ENCODE measurements around the gene PPP1R27.

The PPP1R27 gene

GRCh38 chr17:81834831-81835267 is at the start of gene PPP1R27:
Gene PPP1R27, minus strand, starts transcription at chr17:81835050. Its CDS starts 97 bp downstream, at chr17:81834953.
- no peak for DNase-seq (ENCODE audit: low read depth in 1 of 2, low spot score in 1 of 2)

GRCh38 chr17:81884520-81884919 is 49.7 kb upstream of the PPP1R27 start:
- no peak for DNase-seq (ENCODE audit: low read depth in 1 of 2, low spot score in 1 of 2)

DNA sequence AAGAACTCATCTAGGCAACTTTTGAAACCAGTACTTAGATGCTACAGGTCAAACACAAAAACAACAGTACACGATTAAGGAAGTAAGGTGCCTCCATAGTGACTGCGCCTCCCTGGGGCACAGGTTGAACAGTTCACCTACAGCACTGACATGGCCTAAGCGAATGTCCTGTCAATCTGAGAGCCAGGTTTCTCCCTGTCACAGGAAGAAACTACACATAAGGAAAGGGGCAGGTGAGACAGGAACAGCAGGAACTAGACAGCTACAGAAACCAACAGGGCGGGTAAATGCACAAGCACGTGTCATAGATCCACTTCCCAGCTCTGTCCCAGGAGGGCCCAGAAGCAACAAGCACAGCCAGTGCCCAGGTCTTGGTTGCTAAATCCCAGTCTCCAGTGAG is 44.3 kb upstream of the PPP1R27 start:
- no peak for DNase-seq (ENCODE audit: low read depth in 1 of 2, low spot score in 1 of 2)

- no peak for DNase-seq (ENCODE audit: low read depth in 1 of 2, low spot score in 1 of 2)
Measured at GRCh38 chr17:81878294-81878693, 43.4 kb upstream of the PPP1R27 start.

- no peak for DNase-seq (ENCODE audit: low read depth in 1 of 2, low spot score in 1 of 2)
Measured at GRCh38 chr17:81877569-81877968, 42.7 kb upstream of the PPP1R27 start.

DNA sequence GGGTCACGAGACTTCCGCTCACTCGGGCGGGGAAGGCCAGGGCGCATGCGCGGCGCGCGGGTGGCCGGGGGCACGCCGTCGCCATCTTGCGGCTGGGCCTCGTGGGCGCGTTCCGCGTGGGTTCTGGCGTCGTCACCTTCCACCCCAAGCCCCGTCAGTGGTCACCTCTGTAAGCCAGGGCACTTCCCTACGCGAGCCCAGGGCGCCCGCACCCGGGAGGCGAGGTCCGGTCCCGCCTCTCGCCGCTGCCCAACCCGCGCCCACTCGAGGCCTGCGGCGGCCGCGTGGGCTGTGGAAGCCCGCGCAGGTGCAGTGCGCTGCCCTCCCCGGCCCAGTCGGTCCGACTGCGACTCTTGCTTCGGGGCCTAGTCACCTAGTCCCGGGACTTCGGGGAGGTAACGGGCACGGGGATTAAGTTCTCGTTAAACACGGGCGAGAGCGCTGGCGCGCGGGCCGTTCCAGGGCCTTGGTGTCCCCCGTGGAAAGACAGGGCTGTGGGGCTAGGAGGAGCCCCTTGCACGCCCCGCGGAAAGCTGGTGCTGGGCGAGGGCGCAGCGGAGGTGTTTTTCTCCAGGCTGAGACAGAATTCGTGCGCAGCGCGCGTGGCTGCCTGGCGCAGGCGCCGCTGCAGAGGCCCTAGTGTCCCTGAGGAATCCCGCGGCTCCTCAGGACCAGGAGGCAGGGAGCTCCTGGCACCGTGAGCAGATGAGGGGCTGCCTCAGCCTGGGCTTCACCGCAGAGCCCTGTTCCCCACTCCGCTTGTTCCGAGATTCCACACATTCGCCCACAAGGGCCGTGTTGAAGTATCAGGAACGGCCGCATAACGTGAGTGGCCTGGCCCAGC is 36.8 kb upstream of the PPP1R27 start:
- DNase-seq (ENCODE audit: low read depth in 1 of 2, low spot score in 1 of 2), result peak; percentile 94 to 95

DNA sequence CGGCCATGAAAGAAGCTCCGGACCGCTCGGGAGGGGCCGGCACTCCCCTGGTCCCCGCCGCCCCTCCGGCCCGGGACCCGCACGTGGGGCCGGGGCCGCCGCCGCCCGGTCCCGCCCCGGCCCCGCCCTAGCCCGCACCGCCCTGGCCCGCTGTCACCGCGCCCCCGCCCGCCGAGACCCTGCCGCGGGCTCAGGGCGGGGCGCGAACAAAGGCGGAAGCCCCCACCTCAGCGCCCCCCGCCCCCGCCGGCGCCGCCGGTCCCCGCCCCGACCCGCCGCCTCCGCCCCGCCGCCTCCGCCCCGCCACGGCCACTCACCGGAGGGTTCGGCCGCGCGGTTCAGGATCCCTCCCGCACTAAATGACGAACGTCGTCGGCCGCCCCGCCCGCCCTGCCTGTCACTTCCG is 36.1 kb upstream of the PPP1R27 start, which contains the start of gene ARHGDIA:
Gene ARHGDIA, minus strand, starts transcription at position 357 of the 406 bp plus-strand sequence. CDS start 1,407 bp downstream, outside the sequence.
- DNase-seq (ENCODE audit: low read depth in 1 of 2, low spot score in 1 of 2), result no peak

DNA sequence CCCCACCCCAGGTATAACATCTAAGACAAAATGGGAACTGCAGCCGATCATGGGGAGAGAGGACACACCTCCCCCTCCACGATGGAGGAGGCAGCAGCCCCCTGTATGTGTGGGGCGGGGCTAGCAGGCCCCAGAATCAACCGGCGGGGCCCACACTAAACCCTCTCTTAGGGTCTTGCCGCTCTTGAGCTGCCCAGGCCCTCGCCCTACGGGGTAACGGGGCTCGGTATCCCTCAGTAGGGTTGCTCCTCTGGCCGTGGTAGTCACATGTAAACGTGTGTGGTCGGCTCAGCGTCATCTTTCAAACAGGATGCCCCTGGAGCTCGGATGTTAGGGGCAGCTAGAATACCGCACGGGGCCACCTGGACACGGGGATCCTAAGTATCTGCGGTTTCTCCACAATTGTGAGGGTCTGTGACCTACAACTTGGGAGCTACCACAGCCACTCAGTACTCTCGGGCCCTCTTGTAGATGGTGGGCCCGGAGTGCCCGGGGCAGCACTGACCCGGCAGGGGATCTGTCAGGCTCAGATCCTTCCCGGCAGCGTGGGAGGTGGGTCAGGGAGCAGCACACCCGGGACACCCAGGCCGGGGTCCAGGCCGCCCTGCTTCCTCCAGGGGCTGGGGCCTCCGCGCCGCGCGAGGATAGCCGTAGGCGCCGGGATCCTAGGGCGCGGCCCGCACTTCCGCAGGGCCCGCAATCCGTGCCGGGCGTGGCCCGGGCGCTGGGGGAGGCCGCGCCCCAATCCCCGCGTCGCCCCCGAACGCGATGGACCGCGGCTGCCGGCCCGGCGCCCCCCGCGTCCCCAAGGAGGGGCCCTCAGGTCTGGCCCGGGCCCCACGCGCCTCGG is 35.5 kb upstream of the PPP1R27 start:
- no peak for DNase-seq (ENCODE audit: low read depth in 1 of 2, low spot score in 1 of 2)

DNA sequence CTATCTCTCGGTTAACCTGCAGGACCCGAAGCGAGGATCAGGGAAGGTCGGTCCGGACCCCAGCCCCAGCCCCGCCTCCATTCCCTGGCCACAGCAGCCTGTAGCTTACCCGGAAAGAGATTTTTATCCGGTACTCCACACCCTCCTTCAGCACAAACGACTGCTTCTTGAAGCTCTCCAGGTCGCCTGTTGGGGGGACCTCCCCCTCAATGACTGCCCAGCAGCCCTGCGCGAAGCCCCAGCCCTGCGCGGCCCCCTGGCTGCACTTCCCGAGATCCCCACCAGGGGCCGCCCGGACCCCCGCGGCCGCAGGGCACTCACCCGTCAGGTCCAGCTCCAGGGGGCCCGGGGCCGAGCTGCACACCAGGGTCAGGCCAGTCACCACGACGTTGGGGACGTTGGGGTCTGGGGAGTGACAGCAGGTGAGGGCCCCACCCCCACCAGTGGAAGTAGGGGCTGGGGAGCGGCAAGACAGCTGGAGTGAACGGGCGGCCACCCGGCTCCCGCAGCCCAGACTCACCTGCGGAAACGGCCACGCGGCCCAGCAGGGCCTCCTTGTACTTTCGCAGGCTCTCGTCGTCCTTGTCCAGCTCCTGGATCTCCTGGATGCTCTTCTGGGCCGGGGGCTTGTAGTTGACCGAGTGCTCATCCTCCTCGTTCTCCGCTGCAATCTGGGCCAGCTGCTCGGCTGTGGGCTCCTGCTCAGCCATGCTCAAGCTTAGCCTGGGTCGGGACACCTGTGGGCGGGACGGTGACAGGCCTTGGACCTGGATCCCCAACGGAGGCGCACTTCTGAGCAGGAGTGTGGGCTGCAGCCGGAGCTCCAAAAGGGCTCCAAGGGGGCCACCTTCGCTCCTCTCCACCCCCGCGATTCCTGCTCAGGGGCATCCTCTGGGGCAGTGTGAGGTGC is 34.6 kb upstream of the PPP1R27 start:
- DNase-seq (ENCODE audit: low read depth in 1 of 2, low spot score in 1 of 2), result peak in 1 of 2 donors; percentile 18

DNA sequence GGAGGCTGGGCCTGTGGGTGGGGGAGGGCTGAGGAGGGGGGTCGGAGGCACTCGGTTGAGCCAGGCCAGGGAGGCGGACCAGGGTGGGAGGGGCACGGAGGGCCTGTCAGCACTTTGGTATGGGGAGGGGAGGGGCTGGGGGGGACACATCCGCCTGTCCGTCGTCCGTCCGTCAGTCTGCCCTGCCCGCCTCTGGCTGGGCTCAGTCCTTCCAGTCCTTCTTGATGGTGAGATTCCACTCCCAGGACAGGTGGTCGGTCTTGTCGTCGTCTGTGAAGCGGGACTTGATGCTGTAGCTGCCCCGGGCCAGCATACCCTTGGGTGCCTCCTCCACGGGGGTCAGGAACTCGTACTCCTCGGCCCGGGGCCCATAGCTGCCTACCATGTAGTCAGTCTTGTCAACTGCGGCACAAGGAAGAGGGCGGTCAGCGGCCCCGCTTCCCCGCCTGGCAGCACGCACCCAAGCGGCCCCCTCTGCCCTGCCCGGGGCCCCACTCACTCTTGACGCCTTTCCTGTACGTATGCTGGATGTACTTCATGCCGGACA is 33.9 kb upstream of the PPP1R27 start:
- no peak for DNase-seq (ENCODE audit: low read depth in 1 of 2, low spot score in 1 of 2)

GRCh38 chr17:81867991-81868673 is 33.3 kb upstream of the PPP1R27 start:
- DNase-seq (ENCODE audit: low read depth in 1 of 2, low spot score in 1 of 2), result no peak

- no peak for DNase-seq (ENCODE audit: low read depth in 1 of 2, low spot score in 1 of 2)
Measured at GRCh38 chr17:81867170-81867990, 32.5 kb upstream of the PPP1R27 start.

- no peak for DNase-seq (ENCODE audit: low read depth in 1 of 2, low spot score in 1 of 2)
Measured at GRCh38 chr17:81866440-81867169, 31.8 kb upstream of the PPP1R27 start.

GRCh38 chr17:81865733-81866439 is 31.0 kb upstream of the PPP1R27 start:
- DNase-seq (ENCODE audit: low read depth in 1 of 2, low spot score in 1 of 2), result peak in 1 of 2 donors; percentile 11

GRCh38 chr17:81865358-81865732 is 30.5 kb upstream of the PPP1R27 start:
- no peak for DNase-seq (ENCODE audit: low read depth in 1 of 2, low spot score in 1 of 2)

DNA sequence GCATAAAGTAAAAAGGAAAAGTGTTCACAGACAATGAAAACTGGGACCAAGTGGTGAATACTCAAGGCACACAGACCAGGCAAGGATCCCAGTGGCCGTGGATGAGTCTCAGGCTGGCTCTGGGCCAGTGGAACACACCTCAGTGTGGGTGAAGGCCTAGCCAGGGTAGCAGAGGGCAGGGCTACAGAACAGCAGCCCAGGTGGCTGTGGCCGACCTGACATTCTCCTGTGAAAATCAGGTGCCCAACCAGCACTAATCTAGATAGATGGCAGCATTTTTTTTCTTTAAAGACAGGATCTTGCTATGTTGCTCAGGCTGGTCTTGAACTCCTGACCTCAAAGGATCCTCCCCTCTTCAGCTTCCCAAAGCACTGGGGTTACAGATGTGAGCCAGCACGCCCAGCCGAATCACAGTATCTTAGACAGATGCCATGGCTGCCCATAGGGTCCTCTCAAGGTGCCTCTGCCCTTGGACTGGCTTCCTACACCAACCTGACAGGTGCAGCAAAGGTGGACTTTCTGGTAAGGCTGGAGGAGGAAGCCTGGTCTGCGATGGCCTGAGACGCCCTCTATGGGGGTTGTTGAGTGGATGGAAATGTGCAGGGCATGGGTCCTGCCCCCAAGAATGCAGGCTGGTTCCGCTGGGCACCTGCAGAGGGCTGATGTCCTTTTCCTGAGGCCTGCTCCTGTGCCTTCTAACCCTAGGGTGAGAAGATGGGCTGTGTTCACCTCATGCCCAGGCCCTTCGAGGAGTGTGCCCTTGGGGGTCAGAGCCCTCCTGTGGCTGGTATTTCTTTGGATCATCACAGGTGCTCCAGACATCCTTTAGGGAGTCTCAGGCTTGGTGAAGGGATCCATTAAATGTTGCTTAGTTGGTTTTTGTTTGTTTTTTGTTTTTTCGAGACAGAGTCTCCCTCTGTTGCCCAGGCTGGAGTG is 29.3 kb upstream of the PPP1R27 start:
- no peak for DNase-seq (ENCODE audit: low read depth in 1 of 2, low spot score in 1 of 2)

Data from stimulated activated CD4-positive, alpha-beta T cell treated with anti-CD3 and anti-CD28 coated beads, Interleukin-15, amount 100 ng/mL, for 1 hour (primary cell).